PC-9 (cell line): Measurements from ENCODE around the gene LNX2. TPM values are rescaled to one million over a fixed set of nuclear protein-coding genes. Genes with fewer than 3 reads are reported as not detected.

Experiments used
- BruUV-seq: library from RNA; stranded (reverse); fragments of 400-500 nt; replicated peaks from 2 replicates; lab custom pipeline; 2021; lab: Mats Ljungman, UMichigan
- CTCF ChIA-PET: fragments of 300-600 bp; sonication (Branson Sonifier 250); formaldehyde crosslinking; loops from one replicate; lab custom pipeline; 2022; ENCODE audit warnings: antibody characterized with exemption; lab: Charles Lee
- POLR2A ChIA-PET: fragments of 300-600 bp; sonication (Branson Sonifier 250); formaldehyde crosslinking; loops from one replicate; lab custom pipeline; 2022; ENCODE audit warnings: antibody characterized with exemption; ENCODE audit not compliant: unreplicated experiment; lab: Charles Lee
- DNase-seq, 2 experiments: peaks; one replicate each; pipeline versions ENCODE4 v3.0.0 to v3.0.0-alpha.2; 2015 to 2022; ENCODE audit warnings: mixed read lengths in 1 of 2
- H2AFZ ChIP-seq: fragments of 200-600 bp; sonication (generic); 2 replicates; pipeline ENCODE4 v1.8.1; 2017; ENCODE audit warnings: antibody characterized with exemption
- H3F3A ChIP-seq: fragments of 200-600 bp; sonication (generic); 2 replicates; pipeline ENCODE4 v1.8.1; 2017; ENCODE audit warnings: antibody characterized with exemption, mild to moderate bottlenecking, low read depth; ENCODE audit not compliant: insufficient read depth
- H3K27ac ChIP-seq: fragments of 200-600 bp; sonication (generic); 2 replicates; pipeline ENCODE4 v1.6.1; 2016; ENCODE audit warnings: mixed run types
- H3K27me3 ChIP-seq: fragments of 200-600 bp; sonication (generic); 2 replicates; pipeline ENCODE4 v1.6.1; 2016; ENCODE audit warnings: low read depth, mixed run types; ENCODE audit not compliant: insufficient read depth
- H3K36me3 ChIP-seq: fragments of 200-600 bp; sonication (generic); 2 replicates; pipeline ENCODE4 v1.6.1; 2016; ENCODE audit warnings: low read depth, mixed run types
- H3K4me1 ChIP-seq: fragments of 200-600 bp; sonication (generic); replicated peaks from 2 replicates; pipeline ENCODE4 v1.6.1; 2016; ENCODE audit warnings: mixed run types; ENCODE audit not compliant: insufficient read depth
- H3K4me2 ChIP-seq: fragments of 200-600 bp; sonication (generic); 2 replicates; pipeline ENCODE4 v1.6.1; 2017; ENCODE audit warnings: mixed run types
- H3K4me3 ChIP-seq: fragments of 200-600 bp; sonication (generic); 2 replicates; pipeline ENCODE4 v1.6.1; 2016; ENCODE audit warnings: mixed run types
- H3K79me2 ChIP-seq: fragments of 200-600 bp; sonication (generic); 2 replicates; pipeline ENCODE4 v1.6.1; 2017; ENCODE audit warnings: low read depth, mixed run types
- H3K9me2 ChIP-seq: fragments of 200-600 bp; sonication (generic); 2 replicates; pipeline ENCODE4 v1.8.1; 2017; ENCODE audit warnings: mild to moderate bottlenecking; ENCODE audit not compliant: insufficient read depth
- H3K9me3 ChIP-seq: fragments of 200-600 bp; sonication (generic); 2 replicates; pipeline ENCODE4 v1.8.1; 2016; ENCODE audit warnings: low read depth; ENCODE audit not compliant: insufficient read depth
- H4K20me1 ChIP-seq: fragments of 200-600 bp; sonication (generic); 2 replicates; pipeline ENCODE4 v1.8.1; 2017; ENCODE audit not compliant: insufficient read depth
- EZH2 ChIP-seq: fragments of 200-600 bp; sonication (generic); IDR thresholded peaks from 2 replicates; pipeline ENCODE4 v1.8.0; 2017; ENCODE audit warnings: antibody characterized with exemption, low read depth
- intact Hi-C: fragments of 100-400 bp; cut with micrococcal nuclease; formaldehyde crosslinking; loops from one replicate; pipeline ENCODE4 v1.10.0; 2022; ENCODE audit not compliant: unreplicated experiment
- total RNA-seq: library from RNA; stranded (reverse); gene quantifications from 2 replicates; pipeline ENCODE4 v1.2.3, GENCODE V29; 2021
- TF ChIP-seq, protein P1 (sequence below): fragments of 200-600 bp; sonication (generic); conservative IDR thresholded peaks from 2 replicates; pipeline ENCODE4 v1.6.1; 2017; ENCODE audit warnings: mixed run types, antibody characterized with exemption, mild to moderate bottlenecking, moderate library complexity

LNX2 gene
- total RNA-seq, 1 experiment from 2014 or later, result 7.0 TPM

DNA sequence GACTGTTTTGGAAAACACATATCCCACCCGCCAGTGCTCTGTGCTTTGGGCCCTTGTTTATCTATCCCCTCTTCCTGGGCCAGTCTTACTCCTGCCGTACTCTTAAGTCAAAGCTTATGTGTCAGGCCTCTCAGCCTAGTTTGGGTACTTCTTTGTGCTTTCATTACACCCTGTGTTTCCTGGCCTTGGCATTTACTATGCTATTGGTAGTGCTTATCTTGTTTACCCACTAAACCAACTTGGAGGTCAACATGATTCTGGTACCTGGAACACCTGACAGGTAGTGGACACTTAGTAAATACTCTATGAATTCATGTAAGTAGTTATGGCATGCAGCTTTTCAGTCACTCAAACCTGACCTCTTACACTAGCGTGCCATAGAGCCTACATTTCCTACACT, 3.7 kb upstream of the LNX2 start:
- H2AFZ ChIP-seq, result no peak overlapping the region
- no peak overlapping the region for H3K4me3 ChIP-seq
- H3F3A ChIP-seq, result peaks cover 16% of the 10 kb centered on the region
- H3K4me1 ChIP-seq, result peaks cover 21% of the 10 kb centered on the region
- ChIA-PET POLR2A (no interaction called here), CTCF (no interaction called here)
- no peak overlapping the region for H3K27ac ChIP-seq
- TF ChIP-seq EZH2, result no peak
- TF ChIP-seq, protein P1, sequence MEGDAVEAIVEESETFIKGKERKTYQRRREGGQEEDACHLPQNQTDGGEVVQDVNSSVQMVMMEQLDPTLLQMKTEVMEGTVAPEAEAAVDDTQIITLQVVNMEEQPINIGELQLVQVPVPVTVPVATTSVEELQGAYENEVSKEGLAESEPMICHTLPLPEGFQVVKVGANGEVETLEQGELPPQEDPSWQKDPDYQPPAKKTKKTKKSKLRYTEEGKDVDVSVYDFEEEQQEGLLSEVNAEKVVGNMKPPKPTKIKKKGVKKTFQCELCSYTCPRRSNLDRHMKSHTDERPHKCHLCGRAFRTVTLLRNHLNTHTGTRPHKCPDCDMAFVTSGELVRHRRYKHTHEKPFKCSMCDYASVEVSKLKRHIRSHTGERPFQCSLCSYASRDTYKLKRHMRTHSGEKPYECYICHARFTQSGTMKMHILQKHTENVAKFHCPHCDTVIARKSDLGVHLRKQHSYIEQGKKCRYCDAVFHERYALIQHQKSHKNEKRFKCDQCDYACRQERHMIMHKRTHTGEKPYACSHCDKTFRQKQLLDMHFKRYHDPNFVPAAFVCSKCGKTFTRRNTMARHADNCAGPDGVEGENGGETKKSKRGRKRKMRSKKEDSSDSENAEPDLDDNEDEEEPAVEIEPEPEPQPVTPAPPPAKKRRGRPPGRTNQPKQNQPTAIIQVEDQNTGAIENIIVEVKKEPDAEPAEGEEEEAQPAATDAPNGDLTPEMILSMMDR, result no peak
- DNase-seq, result no peak
- no peaks in the 10 kb centered on the region for H3K9me3 ChIP-seq
- H3K27me3 ChIP-seq, result no peaks in the 10 kb centered on the region
- H3K9me2 ChIP-seq, result no peaks in the 10 kb centered on the region
- intact Hi-C loops, result no loop called here
- peak overlapping the region; percentile 79; the same call in 1 of the 2 replicates for H3K4me2 ChIP-seq
- peaks cover 37% of the 10 kb centered on the region; the same call in 1 of the 2 replicates for H3K36me3 ChIP-seq
- no TSS peak for BruUV-seq
- H4K20me1 ChIP-seq, result peaks cover 21% of the 10 kb centered on the region
- H3K79me2 ChIP-seq, result peaks cover 82% of the 10 kb centered on the region

DNA sequence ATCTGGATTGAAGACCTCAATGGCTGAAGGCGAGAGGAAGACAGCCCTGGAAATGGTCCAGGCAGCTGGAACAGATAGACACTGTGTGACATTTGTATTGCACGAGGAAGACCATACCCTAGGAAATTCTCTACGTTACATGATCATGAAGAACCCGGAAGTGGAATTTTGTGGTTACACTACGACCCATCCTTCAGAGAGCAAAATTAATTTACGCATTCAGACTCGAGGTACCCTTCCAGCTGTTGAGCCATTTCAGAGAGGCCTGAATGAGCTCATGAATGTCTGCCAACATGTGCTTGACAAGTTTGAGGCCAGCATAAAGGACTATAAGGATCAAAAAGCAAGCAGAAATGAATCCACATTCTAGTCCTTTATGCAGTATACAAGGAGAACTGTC, 2.6 kb upstream of the LNX2 start:
- BruUV-seq, result TSS peak; percentile 49
- Histone ChIP-seq H3K27me3 (no peaks in the 10 kb centered on the region), H3K4me2 (peak overlapping the region; percentile 79), H2AFZ (no peak overlapping the region), H3K36me3 (peaks cover 35% of the 10 kb centered on the region; the same call in 1 of the 2 replicates), H3K4me3 (peak overlapping the region; percentile 100), H3K27ac (no peak overlapping the region), H3F3A (peaks cover 19% of the 10 kb centered on the region), H3K9me2 (no peaks in the 10 kb centered on the region), H3K4me1 (peaks cover 33% of the 10 kb centered on the region), H4K20me1 (peaks cover 11% of the 10 kb centered on the region), H3K9me3 (no peaks in the 10 kb centered on the region), H3K79me2 (peaks cover 82% of the 10 kb centered on the region)
- no peak for DNase-seq
- ChIA-PET POLR2A (interaction anchor here (0.7 kb wide), 1 partner anchor 209 kb away, joined by 3 read pairs; no protein-coding TSS in a partner anchor), CTCF (no interaction called here)
- intact Hi-C loops, result no loop called here
- TF ChIP-seq EZH2, result no peak
- TF ChIP-seq, protein P1, result no peak

DNA sequence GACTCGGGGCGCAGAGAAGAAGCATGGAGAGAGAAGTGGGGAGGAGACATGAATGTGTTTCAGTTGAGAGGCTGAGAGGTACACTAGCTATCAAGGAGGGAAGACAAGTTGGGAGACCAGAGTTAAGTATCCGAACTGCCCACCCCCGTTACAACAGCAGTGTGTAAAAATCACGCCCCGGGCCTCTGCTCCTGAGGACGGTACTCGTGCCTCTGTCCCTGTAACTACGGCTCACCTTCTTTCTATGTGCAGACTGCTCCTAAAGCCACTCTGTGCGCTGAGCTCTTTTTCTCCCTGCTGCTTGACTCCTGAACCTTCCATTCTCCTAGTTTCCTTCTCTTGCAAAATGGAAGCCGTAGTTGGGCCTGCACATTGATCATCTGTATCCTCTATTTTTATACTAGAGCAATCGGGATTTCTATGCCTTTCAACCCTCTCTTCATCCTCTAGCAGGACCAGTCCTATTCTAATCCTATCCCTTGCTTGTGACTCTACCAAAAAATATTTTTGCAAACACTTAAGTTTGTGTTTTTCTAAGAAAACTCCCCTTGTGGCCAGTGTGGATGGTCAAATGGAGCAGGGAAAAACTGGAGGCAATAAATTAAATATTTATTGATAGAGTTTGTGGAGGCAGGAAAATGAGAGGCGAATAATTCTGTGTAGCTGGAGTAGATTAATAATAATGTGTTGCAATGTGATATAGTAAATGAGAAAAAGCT, 1.9 kb upstream of the LNX2 start:
- POLR2A ChIA-PET, result no interaction called here
- Histone ChIP-seq H4K20me1 (peaks cover 11% of the 10 kb centered on the region), H3K79me2 (peaks cover 83% of the 10 kb centered on the region), H3F3A (peaks cover 16% of the 10 kb centered on the region), H3K9me2 (no peaks in the 10 kb centered on the region), H2AFZ (peak overlapping the region; percentile 98), H3K4me1 (peaks cover 39% of the 10 kb centered on the region), H3K4me2 (peak overlapping the region; percentile 79), H3K27me3 (no peaks in the 10 kb centered on the region), H3K36me3 (peaks cover 35% of the 10 kb centered on the region; the same call in 1 of the 2 replicates), H3K4me3 (peak overlapping the region; percentile 100), H3K27ac (peak overlapping the region; percentile 98), H3K9me3 (no peaks in the 10 kb centered on the region)
- no peak for TF ChIP-seq EZH2
- TF ChIP-seq, protein P1, result peak; percentile 49
- BruUV-seq, result no TSS peak
- CTCF ChIA-PET, result no interaction called here
- no peak for DNase-seq
- intact Hi-C loops, result no loop called here
